WTC11 (cell line): ENCODE measurements around the gene GLOD5. TPM values are rescaled to one million over a fixed set of nuclear protein-coding genes. Genes with fewer than 3 reads are reported as not detected.

Experiments used
- ATAC-seq: fragments of 200-7000 bp; cut with Tn5 transposase; 2 replicates; pipeline ENCODE4 v1.10.0; 2021; ENCODE audit warnings: mild to moderate bottlenecking, moderate library complexity
- CTCF ChIA-PET: fragments of 300-600 bp; sonication (Branson Sonifier 250); formaldehyde crosslinking; loops from one replicate; lab custom pipeline; 2021; ENCODE audit warnings: antibody characterized with exemption; lab: Charles Lee
- POLR2A ChIA-PET: fragments of 350-600 bp; sonication (Branson Sonifier 250); formaldehyde crosslinking; loops from one replicate; lab custom pipeline; 2021; ENCODE audit warnings: antibody characterized with exemption; lab: Charles Lee
- DNase-seq: peaks from one replicate; pipeline ENCODE4 v3.0.0; 2021; ENCODE audit warnings: low spot score
- H3K27ac Mint-ChIP-seq: 2 replicates; pipeline ENCODE4 v1.8.0; 2021; ENCODE audit warnings: mixed read lengths
- H3K27me3 Mint-ChIP-seq: 2 replicates; pipeline ENCODE4 v1.8.0; 2021; ENCODE audit warnings: low read depth, mild to moderate bottlenecking, moderate library complexity, mixed read lengths
- H3K36me3 Mint-ChIP-seq: 2 replicates; pipeline ENCODE4 v1.8.0; 2021; ENCODE audit warnings: mixed read lengths
- H3K4me1 Mint-ChIP-seq: 2 replicates; pipeline ENCODE4 v1.8.0; 2022; ENCODE audit warnings: mixed read lengths
- H3K4me3 Mint-ChIP-seq: 2 replicates; pipeline ENCODE4 v1.8.0; 2021; ENCODE audit warnings: mild to moderate bottlenecking, moderate library complexity, mixed read lengths
- H3K9me3 Mint-ChIP-seq: 2 replicates; pipeline ENCODE4 v1.8.0; 2021; ENCODE audit warnings: mixed read lengths
- ATF2 ChIP-seq: sonication (generic); formaldehyde crosslinking; IDR thresholded peaks from 2 replicates; pipeline ENCODE4 v1.8.1; 2022; ENCODE audit warnings: low read depth, missing genetic modification reagents, borderline replicate concordance
- CREB1 ChIP-seq: sonication (generic); formaldehyde crosslinking; IDR thresholded peaks from 2 replicates; pipeline ENCODE4 v1.8.0; 2023; ENCODE audit warnings: mild to moderate bottlenecking, missing genetic modification reagents
- ERG ChIP-seq: fragments of 250-450 bp; sonication (Bioruptor Pico); IDR thresholded peaks from 2 replicates; pipeline ENCODE4 v1.8.0; 2021; ENCODE audit warnings: mild to moderate bottlenecking
- FOXP1 ChIP-seq: sonication (generic); formaldehyde crosslinking; IDR thresholded peaks from 2 replicates; pipeline ENCODE4 v1.8.0; 2022; ENCODE audit warnings: missing genetic modification reagents, mild to moderate bottlenecking, moderate library complexity, borderline replicate concordance
- GABPB1 ChIP-seq: sonication (generic); formaldehyde crosslinking; IDR thresholded peaks from 2 replicates; pipeline ENCODE4 v1.8.1; 2023; ENCODE audit warnings: mild to moderate bottlenecking, missing genetic modification reagents
- JAZF1 ChIP-seq: fragments of 250-450 bp; sonication (Bioruptor Pico); IDR thresholded peaks from 2 replicates; pipeline ENCODE4 v1.9.0; 2021; ENCODE audit warnings: moderate library complexity, mild to moderate bottlenecking, inconsistent platforms
- KAT7 ChIP-seq: sonication (generic); formaldehyde crosslinking; IDR thresholded peaks from 2 replicates; pipeline ENCODE4 v1.8.1; 2023; ENCODE audit warnings: missing genetic modification reagents, mild to moderate bottlenecking, borderline replicate concordance
- MAX ChIP-seq: sonication (generic); formaldehyde crosslinking; IDR thresholded peaks from 2 replicates; pipeline ENCODE4 v1.8.0; 2022; ENCODE audit warnings: mild to moderate bottlenecking, missing genetic modification reagents
- MYBL2 ChIP-seq: sonication (generic); formaldehyde crosslinking; IDR thresholded peaks from 2 replicates; pipeline ENCODE4 v1.8.1; 2023; ENCODE audit warnings: mild to moderate bottlenecking, moderate library complexity, missing genetic modification reagents
- NFE2L1 ChIP-seq: sonication (generic); formaldehyde crosslinking; IDR thresholded peaks from 2 replicates; pipeline ENCODE4 v1.8.1; 2023; ENCODE audit warnings: missing genetic modification reagents
- NFYB ChIP-seq: sonication (generic); formaldehyde crosslinking; conservative IDR thresholded peaks from 2 replicates; pipeline ENCODE4 v1.8.0; 2022; ENCODE audit warnings: low read depth, missing genetic modification reagents
- NR3C1 ChIP-seq: sonication (generic); formaldehyde crosslinking; conservative IDR thresholded peaks from 2 replicates; pipeline ENCODE4 v1.8.1; 2023; ENCODE audit warnings: low read depth, mild to moderate bottlenecking, missing genetic modification reagents
- RELA ChIP-seq: sonication (generic); formaldehyde crosslinking; IDR thresholded peaks from 2 replicates; pipeline ENCODE4 v1.8.1; 2022; ENCODE audit warnings: missing genetic modification reagents, mild to moderate bottlenecking, borderline replicate concordance
- TEAD1 ChIP-seq: sonication (generic); formaldehyde crosslinking; IDR thresholded peaks from 2 replicates; pipeline ENCODE4 v1.8.0; 2022; ENCODE audit warnings: mild to moderate bottlenecking, missing genetic modification reagents
- TEAD4 ChIP-seq: sonication (generic); formaldehyde crosslinking; IDR thresholded peaks from 2 replicates; pipeline ENCODE4 v1.8.0; 2022; ENCODE audit warnings: mild to moderate bottlenecking, missing genetic modification reagents
- USF1 ChIP-seq: sonication (generic); formaldehyde crosslinking; IDR thresholded peaks from 2 replicates; pipeline ENCODE4 v1.8.0; 2022; ENCODE audit warnings: mild to moderate bottlenecking, missing genetic modification reagents
- ZNF396 ChIP-seq: fragments of 250-450 bp; sonication (Bioruptor Pico); IDR thresholded peaks from 2 replicates; pipeline ENCODE4 v1.8.0; 2021; ENCODE audit warnings: mild to moderate bottlenecking, moderate library complexity, borderline replicate concordance
- total RNA-seq: library from RNA; stranded (reverse); gene quantifications from 3 replicates; pipeline ENCODE4 v1.2.3, GENCODE V29; 2021
- TF ChIP-seq, protein P1 (sequence below): sonication (generic); formaldehyde crosslinking; IDR thresholded peaks from 2 replicates; pipeline ENCODE4 v1.8.0; 2022; ENCODE audit warnings: mild to moderate bottlenecking, missing genetic modification reagents
- TF ChIP-seq, protein P2 (sequence below): sonication (generic); formaldehyde crosslinking; IDR thresholded peaks from 2 replicates; pipeline ENCODE4 v1.8.1; 2023; ENCODE audit warnings: mild to moderate bottlenecking, missing genetic modification reagents, moderate library complexity
- TF ChIP-seq, protein P3 (sequence below): sonication (generic); formaldehyde crosslinking; IDR thresholded peaks from 2 replicates; pipeline ENCODE4 v1.8.0; 2023; ENCODE audit warnings: missing genetic modification reagents, mild to moderate bottlenecking, borderline replicate concordance
- TF ChIP-seq, protein P4 (sequence below): fragments of 250-450 bp; sonication (Bioruptor Pico); IDR thresholded peaks from 2 replicates; pipeline ENCODE4 v1.9.0; 2021; ENCODE audit warnings: moderate library complexity, mild to moderate bottlenecking, inconsistent platforms, borderline replicate concordance
- TF ChIP-seq, protein P5 (sequence below): fragments of 250-450 bp; sonication (Bioruptor Pico); IDR thresholded peaks from 2 replicates; pipeline ENCODE4 v1.9.0; 2021; ENCODE audit warnings: mild to moderate bottlenecking
- TF ChIP-seq, protein P6 (sequence below): sonication (generic); formaldehyde crosslinking; conservative IDR thresholded peaks from 2 replicates; pipeline ENCODE4 v1.8.1; 2022; ENCODE audit warnings: mild to moderate bottlenecking, missing genetic modification reagents

The GLOD5 gene
- total RNA-seq, 1 experiment from 2014 or later = not detected

- TF ChIP-seq, protein P1, sequence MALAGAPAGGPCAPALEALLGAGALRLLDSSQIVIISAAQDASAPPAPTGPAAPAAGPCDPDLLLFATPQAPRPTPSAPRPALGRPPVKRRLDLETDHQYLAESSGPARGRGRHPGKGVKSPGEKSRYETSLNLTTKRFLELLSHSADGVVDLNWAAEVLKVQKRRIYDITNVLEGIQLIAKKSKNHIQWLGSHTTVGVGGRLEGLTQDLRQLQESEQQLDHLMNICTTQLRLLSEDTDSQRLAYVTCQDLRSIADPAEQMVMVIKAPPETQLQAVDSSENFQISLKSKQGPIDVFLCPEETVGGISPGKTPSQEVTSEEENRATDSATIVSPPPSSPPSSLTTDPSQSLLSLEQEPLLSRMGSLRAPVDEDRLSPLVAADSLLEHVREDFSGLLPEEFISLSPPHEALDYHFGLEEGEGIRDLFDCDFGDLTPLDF (CRISPR knock-in tag) = no peak
- no peak for TF ChIP-seq KAT7 (CRISPR knock-in tag)
- TF ChIP-seq, protein P2, sequence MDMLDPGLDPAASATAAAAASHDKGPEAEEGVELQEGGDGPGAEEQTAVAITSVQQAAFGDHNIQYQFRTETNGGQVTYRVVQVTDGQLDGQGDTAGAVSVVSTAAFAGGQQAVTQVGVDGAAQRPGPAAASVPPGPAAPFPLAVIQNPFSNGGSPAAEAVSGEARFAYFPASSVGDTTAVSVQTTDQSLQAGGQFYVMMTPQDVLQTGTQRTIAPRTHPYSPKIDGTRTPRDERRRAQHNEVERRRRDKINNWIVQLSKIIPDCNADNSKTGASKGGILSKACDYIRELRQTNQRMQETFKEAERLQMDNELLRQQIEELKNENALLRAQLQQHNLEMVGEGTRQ (CRISPR knock-in tag) = no peak
- no peak for TF ChIP-seq USF1 (CRISPR knock-in tag)
- no peak for TF ChIP-seq MAX
- TF ChIP-seq, all 79 proteins: peak for 0
Observed at GRCh38 chrX:48784726-48785125, 23.2 kb downstream of the GLOD5 start (continued).

DNA sequence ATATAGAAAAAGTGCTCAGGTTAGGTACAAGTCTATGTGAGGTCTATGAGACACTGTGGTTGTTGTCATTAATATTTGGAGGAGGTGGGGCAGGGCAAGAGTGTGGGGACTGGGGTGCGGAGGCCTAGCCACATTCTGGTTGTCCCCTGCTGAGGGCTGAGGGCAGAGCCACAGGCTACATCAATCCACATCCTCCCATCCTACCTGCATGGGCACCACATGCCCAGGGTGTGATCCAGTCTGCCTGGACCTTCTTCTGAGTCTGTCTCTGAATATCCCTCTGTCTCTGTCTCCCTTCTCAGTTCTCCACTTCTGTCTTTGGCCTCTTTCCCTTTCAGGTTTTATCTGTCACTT lies 23.6 kb downstream of the GLOD5 start:
- H3K36me3 Mint-ChIP-seq = no peaks in the 10 kb centered on the region
- H3K27ac Mint-ChIP-seq = no peak overlapping the region
- ChIA-PET CTCF (no interaction called here), POLR2A (no interaction called here)
- peaks cover 11% of the 10 kb centered on the region for H3K27me3 Mint-ChIP-seq
- ATAC-seq (no peak), DNase-seq (no peak)
- H3K4me3 Mint-ChIP-seq = no peak overlapping the region
- H3K4me1 Mint-ChIP-seq = no peaks in the 10 kb centered on the region
- TF ChIP-seq NFYB (CRISPR knock-in tag) = no peak
- TF ChIP-seq NR3C1 (CRISPR knock-in tag) = no peak
- TF ChIP-seq, protein P3, sequence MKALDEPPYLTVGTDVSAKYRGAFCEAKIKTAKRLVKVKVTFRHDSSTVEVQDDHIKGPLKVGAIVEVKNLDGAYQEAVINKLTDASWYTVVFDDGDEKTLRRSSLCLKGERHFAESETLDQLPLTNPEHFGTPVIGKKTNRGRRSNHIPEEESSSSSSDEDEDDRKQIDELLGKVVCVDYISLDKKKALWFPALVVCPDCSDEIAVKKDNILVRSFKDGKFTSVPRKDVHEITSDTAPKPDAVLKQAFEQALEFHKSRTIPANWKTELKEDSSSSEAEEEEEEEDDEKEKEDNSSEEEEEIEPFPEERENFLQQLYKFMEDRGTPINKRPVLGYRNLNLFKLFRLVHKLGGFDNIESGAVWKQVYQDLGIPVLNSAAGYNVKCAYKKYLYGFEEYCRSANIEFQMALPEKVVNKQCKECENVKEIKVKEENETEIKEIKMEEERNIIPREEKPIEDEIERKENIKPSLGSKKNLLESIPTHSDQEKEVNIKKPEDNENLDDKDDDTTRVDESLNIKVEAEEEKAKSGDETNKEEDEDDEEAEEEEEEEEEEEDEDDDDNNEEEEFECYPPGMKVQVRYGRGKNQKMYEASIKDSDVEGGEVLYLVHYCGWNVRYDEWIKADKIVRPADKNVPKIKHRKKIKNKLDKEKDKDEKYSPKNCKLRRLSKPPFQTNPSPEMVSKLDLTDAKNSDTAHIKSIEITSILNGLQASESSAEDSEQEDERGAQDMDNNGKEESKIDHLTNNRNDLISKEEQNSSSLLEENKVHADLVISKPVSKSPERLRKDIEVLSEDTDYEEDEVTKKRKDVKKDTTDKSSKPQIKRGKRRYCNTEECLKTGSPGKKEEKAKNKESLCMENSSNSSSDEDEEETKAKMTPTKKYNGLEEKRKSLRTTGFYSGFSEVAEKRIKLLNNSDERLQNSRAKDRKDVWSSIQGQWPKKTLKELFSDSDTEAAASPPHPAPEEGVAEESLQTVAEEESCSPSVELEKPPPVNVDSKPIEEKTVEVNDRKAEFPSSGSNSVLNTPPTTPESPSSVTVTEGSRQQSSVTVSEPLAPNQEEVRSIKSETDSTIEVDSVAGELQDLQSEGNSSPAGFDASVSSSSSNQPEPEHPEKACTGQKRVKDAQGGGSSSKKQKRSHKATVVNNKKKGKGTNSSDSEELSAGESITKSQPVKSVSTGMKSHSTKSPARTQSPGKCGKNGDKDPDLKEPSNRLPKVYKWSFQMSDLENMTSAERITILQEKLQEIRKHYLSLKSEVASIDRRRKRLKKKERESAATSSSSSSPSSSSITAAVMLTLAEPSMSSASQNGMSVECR (CRISPR knock-in tag) = no peak
- no peak for TF ChIP-seq FOXP1 (CRISPR knock-in tag)
- TF ChIP-seq NFE2L1 = no peak
- TF ChIP-seq CREB1 (CRISPR knock-in tag) = no peak
- TF ChIP-seq, protein P4, sequence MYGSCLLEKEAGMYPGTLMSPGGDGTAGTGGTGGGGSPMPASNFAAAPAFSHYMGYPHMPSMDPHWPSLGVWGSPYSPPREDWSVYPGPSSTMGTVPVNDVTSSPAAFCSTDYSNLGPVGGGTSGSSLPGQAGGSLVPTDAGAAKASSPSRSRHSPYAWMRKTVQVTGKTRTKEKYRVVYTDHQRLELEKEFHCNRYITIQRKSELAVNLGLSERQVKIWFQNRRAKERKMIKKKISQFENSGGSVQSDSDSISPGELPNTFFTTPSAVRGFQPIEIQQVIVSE (CRISPR knock-in tag) = no peak
- no peak for TF ChIP-seq RELA (CRISPR knock-in tag)
- TF ChIP-seq ERG = no peak
- no peak for TF ChIP-seq TEAD1 (CRISPR knock-in tag)
- TF ChIP-seq, protein P5, sequence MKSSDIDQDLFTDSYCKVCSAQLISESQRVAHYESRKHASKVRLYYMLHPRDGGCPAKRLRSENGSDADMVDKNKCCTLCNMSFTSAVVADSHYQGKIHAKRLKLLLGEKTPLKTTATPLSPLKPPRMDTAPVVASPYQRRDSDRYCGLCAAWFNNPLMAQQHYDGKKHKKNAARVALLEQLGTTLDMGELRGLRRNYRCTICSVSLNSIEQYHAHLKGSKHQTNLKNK (CRISPR knock-in tag) = no peak
- no peak for TF ChIP-seq JAZF1 (CRISPR knock-in tag)
- TF ChIP-seq TEAD4 = no peak
- no peak for TF ChIP-seq ZNF396 (CRISPR knock-in tag)
- no peak for TF ChIP-seq ATF2 (CRISPR knock-in tag)
- TF ChIP-seq, protein P1 (CRISPR knock-in tag) = no peak
- TF ChIP-seq GABPB1 (CRISPR knock-in tag) = no peak
- TF ChIP-seq, protein P6, sequence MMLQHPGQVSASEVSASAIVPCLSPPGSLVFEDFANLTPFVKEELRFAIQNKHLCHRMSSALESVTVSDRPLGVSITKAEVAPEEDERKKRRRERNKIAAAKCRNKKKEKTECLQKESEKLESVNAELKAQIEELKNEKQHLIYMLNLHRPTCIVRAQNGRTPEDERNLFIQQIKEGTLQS (CRISPR knock-in tag) = no peak
- TF ChIP-seq MYBL2 (CRISPR knock-in tag) = no peak
- TF ChIP-seq, all 79 proteins: peak for 0
- H3K9me3 Mint-ChIP-seq = no peaks in the 10 kb centered on the region
